Osteocyte (in vitro differentiated cells): ENCODE data around the gene OR1D5. TPM values are rescaled to one million over a fixed set of nuclear protein-coding genes. Genes with fewer than 3 reads are reported as not detected.
"Not testable (repeated sequence)": the region's sequence is repeated elsewhere in the genome, so short reads cannot be mapped to it uniquely, and the experiment has no call there.

Experiments used
- DNase-seq: peaks from one replicate; pipeline ENCODE4 v3.0.0; 2021; ENCODE audit warnings: mixed read lengths; ENCODE audit not compliant: unreplicated experiment; ENCODE audit errors: extremely low spot score
- H3K27ac Mint-ChIP-seq: one replicate; pipeline ENCODE4 v1.8.0; 2021; ENCODE audit warnings: mild to moderate bottlenecking, mixed read lengths; ENCODE audit not compliant: unreplicated experiment
- H3K27me3 Mint-ChIP-seq: one replicate; pipeline ENCODE4 v1.8.0; 2021; ENCODE audit warnings: mixed read lengths; ENCODE audit not compliant: unreplicated experiment
- H3K36me3 Mint-ChIP-seq: one replicate; pipeline ENCODE4 v1.8.0; 2021; ENCODE audit warnings: mixed read lengths; ENCODE audit not compliant: unreplicated experiment
- H3K4me1 Mint-ChIP-seq: one replicate; pipeline ENCODE4 v1.8.0; 2021; ENCODE audit warnings: mixed read lengths; ENCODE audit not compliant: unreplicated experiment
- H3K4me3 Mint-ChIP-seq: one replicate; pipeline ENCODE4 v1.8.0; 2021; ENCODE audit warnings: mild to moderate bottlenecking, moderate library complexity, mixed read lengths; ENCODE audit not compliant: unreplicated experiment
- H3K9me3 Mint-ChIP-seq: one replicate; pipeline ENCODE4 v1.8.0; 2021; ENCODE audit warnings: mixed read lengths; ENCODE audit not compliant: unreplicated experiment
- long read RNA-seq: library from polyadenylated mRNA; unstranded; transcript quantifications from one replicate; pipeline ENCODE4 v2.0.0, GENCODE V29; 2021
- total RNA-seq: library from RNA; stranded (reverse); gene quantifications from 2 replicates; pipeline ENCODE4 v1.2.1, GENCODE V29; 2021
- TF ChIP-seq, protein P1 (sequence below): fragments of 200-600 bp; sonication (generic); IDR thresholded peaks from 2 replicates; pipeline ENCODE4 v1.5.0; 2021; ENCODE audit warnings: antibody characterized with exemption, mild to moderate bottlenecking, moderate library complexity

Gene OR1D5
- not detected in 2 replicates for total RNA-seq
- long read RNA-seq, result 0 reads

- DNase-seq, H3K4me3 Mint-ChIP-seq, H3K4me1 Mint-ChIP-seq, H3K27me3 Mint-ChIP-seq, H3K9me3 Mint-ChIP-seq, H3K36me3 Mint-ChIP-seq, H3K27ac Mint-ChIP-seq: not testable (repeated sequence)
These were observed at the start of gene OR1D5 for GRCh38 chr17:3063507-3063906. OR1D5 (minus strand) TSS chr17:3063607; CDS start chr17:3063607, 0 bp downstream.

GRCh38 chr17:3104322-3104721 lies 40.9 kb upstream of the OR1D5 start, which contains the start of gene OR1D2:
OR1D2 (minus strand) TSS chr17:3104422; CDS start chr17:3092996, 11,426 bp downstream.
- Mint-ChIP-seq H3K27me3 (peaks cover 14% of the 10 kb centered on the region), H3K9me3 (peaks cover 11% of the 10 kb centered on the region), H3K4me1 (no peaks in the 10 kb centered on the region), H3K4me3 (no peak within 1 kb of the TSS), H3K36me3 (no peaks in the 10 kb centered on the region), H3K27ac (no peak within 1 kb of the TSS)
- no peak for DNase-seq
- TF ChIP-seq, protein P1, sequence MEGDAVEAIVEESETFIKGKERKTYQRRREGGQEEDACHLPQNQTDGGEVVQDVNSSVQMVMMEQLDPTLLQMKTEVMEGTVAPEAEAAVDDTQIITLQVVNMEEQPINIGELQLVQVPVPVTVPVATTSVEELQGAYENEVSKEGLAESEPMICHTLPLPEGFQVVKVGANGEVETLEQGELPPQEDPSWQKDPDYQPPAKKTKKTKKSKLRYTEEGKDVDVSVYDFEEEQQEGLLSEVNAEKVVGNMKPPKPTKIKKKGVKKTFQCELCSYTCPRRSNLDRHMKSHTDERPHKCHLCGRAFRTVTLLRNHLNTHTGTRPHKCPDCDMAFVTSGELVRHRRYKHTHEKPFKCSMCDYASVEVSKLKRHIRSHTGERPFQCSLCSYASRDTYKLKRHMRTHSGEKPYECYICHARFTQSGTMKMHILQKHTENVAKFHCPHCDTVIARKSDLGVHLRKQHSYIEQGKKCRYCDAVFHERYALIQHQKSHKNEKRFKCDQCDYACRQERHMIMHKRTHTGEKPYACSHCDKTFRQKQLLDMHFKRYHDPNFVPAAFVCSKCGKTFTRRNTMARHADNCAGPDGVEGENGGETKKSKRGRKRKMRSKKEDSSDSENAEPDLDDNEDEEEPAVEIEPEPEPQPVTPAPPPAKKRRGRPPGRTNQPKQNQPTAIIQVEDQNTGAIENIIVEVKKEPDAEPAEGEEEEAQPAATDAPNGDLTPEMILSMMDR, result no peak

GRCh38 chr17:3073850-3074249 lies 10.4 kb upstream of the OR1D5 start:
- H3K4me3 Mint-ChIP-seq, H3K9me3 Mint-ChIP-seq, DNase-seq, H3K27ac Mint-ChIP-seq, H3K36me3 Mint-ChIP-seq, H3K4me1 Mint-ChIP-seq: not testable (repeated sequence)
- peaks cover 23% of the 10 kb centered on the region for H3K27me3 Mint-ChIP-seq

DNA sequence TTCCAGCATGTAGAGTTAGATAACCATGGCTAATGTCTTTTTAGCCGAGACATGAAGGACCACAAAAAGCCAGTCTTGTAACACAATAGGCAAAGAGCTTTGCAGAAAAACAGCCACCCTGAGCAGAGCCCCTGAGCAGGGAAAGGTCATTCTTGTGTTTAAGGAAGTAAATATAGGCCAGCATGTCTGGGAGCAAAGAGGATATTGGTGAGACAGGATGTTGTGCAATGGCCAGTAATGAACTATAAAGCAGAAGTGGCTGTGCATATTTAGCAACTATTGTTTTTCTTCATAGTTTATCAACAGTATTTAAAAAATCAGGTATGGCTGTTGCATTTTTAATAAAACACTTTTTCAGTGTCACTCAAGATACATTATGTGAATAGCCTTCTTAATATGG lies 1.8 kb upstream of the OR1D5 start:
- H3K27ac Mint-ChIP-seq, H3K36me3 Mint-ChIP-seq, H3K4me1 Mint-ChIP-seq, DNase-seq, H3K27me3 Mint-ChIP-seq, H3K4me3 Mint-ChIP-seq, H3K9me3 Mint-ChIP-seq: not testable (repeated sequence)

DNA sequence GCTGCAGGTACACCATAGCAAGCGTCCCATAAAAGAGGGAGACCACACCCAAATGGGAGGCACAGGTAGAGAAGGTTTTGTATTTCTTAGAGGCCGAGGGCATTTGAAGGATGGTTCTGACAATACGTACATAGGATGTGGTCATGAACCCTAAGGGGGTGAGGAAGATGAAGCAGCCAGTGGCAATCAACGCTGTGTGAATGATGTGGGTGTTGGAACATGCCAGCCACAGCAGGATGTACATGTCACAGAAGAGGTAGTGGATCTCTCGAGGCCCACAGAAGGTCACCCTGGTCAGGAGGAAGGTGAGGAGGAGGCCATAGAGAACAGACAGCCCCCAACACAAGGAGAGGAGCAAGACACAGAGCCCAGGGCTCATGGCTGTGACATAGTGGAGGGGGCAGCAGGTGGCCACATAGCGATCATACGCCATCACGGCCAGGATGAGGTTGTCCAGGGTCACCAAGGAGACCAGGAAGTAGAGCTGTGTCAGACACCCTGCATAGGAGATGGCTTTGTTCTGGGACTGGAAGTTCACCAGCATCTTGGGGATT lies 506 bp downstream of the OR1D5 start:
- not testable (repeated sequence) for DNase-seq, H3K4me3 Mint-ChIP-seq, H3K27me3 Mint-ChIP-seq, H3K9me3 Mint-ChIP-seq, H3K4me1 Mint-ChIP-seq, H3K36me3 Mint-ChIP-seq, H3K27ac Mint-ChIP-seq

DNA sequence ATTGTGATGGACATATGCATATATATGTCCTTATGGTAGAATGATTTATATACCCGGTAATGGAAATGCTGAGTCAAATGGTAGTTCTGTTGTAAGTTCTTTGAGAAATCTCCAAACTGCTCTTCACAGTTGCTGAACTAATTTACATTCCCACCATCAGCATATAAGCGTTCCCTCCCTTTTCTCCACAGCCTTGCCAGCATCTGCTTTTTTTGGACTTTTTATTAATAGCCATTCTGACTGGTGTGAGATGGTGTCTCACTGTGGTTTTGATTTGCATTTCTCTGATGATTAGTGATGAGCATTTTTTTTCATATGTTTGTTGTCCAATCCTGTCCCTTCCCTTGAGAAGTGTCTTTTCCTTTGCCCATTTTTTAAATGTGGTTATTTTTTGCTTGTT lies 8.5 kb downstream of the OR1D5 start:
- DNase-seq, H3K9me3 Mint-ChIP-seq, H3K4me3 Mint-ChIP-seq, H3K36me3 Mint-ChIP-seq, H3K27ac Mint-ChIP-seq, H3K27me3 Mint-ChIP-seq, H3K4me1 Mint-ChIP-seq: not testable (repeated sequence)

- peak overlapping the region; percentile 91 for H3K4me3 Mint-ChIP-seq
- H3K27ac Mint-ChIP-seq, result no peak overlapping the region
- TF ChIP-seq, protein P1, result no peak
- peaks cover 1% of the 10 kb centered on the region for H3K9me3 Mint-ChIP-seq
- H3K27me3 Mint-ChIP-seq, result peaks cover 12% of the 10 kb centered on the region
- H3K36me3 Mint-ChIP-seq, result no peaks in the 10 kb centered on the region
- no peak for DNase-seq
- peaks cover 11% of the 10 kb centered on the region for H3K4me1 Mint-ChIP-seq
These were observed 13.6 kb downstream of the OR1D5 start for GRCh38 chr17:3049705-3050295.
